ENCODE data around the gene DACT2. TPM values are rescaled to one million over a fixed set of nuclear protein-coding genes. Genes with fewer than 3 reads are reported as not detected.

Gene DACT2
- total RNA-seq, 2 donors from 2014 or later: 4.9 to 5.4 TPM

DNA sequence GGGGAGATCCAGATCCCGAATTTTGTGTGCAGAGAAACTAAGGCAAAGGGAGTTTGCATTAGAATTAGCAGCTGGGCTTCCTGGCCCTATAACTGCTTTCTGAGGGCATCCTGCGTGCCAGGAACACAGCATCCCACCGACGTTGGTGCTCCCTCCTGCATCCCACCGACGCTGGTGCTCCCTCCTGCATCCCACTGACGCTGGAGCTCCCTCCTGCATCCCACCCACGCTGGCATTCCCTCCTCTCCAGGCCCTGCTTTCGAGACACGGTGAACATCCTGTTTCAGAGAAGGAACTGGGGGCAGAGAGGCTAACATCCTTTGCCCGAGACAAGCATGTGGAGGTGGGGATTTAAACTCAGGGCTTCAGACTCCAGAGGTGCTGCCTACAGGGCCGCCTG is 44.4 kb downstream of the DACT2 start:
- Histone ChIP-seq H3K4me1 (peaks cover 37% of the 10 kb centered on the region), H3K4me3 (no peak overlapping the region), H3K36me3 (replicated peaks in 1 of 2; ENCODE audit: insufficient read depth in 1 of 2, low read depth in 2 of 2) (no peaks in the 10 kb centered on the region), H3K9me3 (no peaks in the 10 kb centered on the region), H3K27ac (peak overlapping the region in 2 of 4 donors; percentile 84 to 89), H3K27me3 (no peaks in the 10 kb centered on the region)
- no peak for ATAC-seq
- intact Hi-C loops (cut with DNase I): no loop called here
- no peak for TF ChIP-seq POLR2A (IDR thresholded peaks at IDR 0.05)
- TF ChIP-seq, protein P1, sequence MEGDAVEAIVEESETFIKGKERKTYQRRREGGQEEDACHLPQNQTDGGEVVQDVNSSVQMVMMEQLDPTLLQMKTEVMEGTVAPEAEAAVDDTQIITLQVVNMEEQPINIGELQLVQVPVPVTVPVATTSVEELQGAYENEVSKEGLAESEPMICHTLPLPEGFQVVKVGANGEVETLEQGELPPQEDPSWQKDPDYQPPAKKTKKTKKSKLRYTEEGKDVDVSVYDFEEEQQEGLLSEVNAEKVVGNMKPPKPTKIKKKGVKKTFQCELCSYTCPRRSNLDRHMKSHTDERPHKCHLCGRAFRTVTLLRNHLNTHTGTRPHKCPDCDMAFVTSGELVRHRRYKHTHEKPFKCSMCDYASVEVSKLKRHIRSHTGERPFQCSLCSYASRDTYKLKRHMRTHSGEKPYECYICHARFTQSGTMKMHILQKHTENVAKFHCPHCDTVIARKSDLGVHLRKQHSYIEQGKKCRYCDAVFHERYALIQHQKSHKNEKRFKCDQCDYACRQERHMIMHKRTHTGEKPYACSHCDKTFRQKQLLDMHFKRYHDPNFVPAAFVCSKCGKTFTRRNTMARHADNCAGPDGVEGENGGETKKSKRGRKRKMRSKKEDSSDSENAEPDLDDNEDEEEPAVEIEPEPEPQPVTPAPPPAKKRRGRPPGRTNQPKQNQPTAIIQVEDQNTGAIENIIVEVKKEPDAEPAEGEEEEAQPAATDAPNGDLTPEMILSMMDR (IDR thresholded peaks at IDR 0.05): no peak
- no peak for DNase-seq
- WGBS, 2 donors: 64 to 75% methylated on average over 10 to 11 of the region's 12 CpGs

DNA sequence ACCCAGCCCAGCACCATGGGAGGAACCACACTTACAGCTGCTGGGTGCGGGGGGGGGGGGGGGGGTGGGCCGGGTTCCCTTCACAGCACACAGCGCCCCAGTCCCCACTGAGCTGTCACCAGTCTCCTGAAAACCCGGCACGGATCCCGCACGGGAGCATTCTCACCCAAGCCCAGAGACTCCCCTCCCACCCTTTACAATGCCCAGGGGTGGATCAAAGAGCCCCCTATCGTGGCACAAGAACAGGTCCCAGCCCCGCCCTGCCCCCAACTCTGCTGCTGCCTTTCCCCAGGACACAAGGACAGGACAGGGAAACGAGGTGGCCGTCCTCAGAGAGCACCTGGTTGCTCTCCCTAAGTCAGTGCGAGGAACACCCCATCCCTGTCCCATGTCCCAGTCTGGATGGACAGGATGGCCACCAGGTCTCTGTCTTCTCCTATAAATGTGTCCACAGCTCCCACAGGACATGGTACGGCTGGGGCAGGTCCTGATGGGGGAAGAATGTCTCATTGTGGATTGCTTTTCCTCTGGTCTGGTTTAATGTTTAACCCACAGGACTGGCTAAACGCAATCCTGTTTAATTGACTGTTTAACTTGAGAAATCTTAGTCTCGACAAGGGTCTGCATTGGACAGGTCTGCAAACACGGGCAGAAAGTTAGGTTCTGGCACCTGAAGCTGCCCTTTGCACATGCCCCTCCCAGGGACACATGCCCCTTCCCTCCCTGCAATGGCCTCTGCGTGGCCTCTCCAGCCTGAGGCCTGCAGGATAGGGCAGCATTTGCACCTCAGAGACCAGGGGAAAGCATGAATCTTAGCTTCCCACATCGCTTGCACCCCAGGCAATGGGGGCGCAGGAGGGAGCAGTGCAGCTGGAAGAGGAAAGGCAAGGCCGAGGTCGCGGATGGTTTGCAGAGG is 45.3 kb downstream of the DACT2 start:
- DNase-seq (peak; percentile 55 to 75 (median 62)), ATAC-seq (peak; percentile 69)
- peak overlapping the region; percentile 70 to 89 (median 79) for H3K27ac ChIP-seq

DNA sequence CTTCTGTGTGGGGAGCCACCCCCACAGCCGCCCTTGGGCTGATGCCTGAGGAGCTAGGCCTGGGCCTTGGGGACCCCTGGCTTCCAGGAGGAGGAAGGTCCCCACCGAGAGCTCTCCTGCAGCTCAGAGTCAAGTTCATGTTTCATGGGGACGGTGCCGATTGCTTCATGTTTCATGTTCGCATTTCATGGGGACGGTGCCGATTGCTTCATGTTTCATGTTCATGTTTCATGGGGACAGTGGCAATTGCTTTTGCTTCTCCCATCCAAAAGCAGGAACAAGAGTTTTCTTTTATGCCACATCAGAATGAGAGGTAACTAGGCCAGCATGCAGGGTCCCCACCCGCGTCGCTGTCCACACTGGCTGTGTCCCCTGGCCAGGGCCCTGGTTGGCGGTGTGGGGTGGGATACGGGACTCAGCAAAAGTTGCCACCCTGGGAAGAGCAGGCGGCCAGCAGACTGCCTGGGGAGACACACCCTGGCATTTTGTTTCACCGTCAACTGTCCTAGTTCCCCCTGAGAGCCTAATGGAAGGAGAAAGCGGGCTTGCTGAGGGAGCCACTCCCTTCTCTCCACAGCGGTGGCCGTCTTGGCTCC is 46.0 kb downstream of the DACT2 start:
- Histone ChIP-seq H3K27me3 (no peaks in the 10 kb centered on the region), H3K9me3 (no peaks in the 10 kb centered on the region), H3K36me3 (replicated peaks in 1 of 2; ENCODE audit: insufficient read depth in 1 of 2, low read depth in 2 of 2) (no peaks in the 10 kb centered on the region), H3K27ac (peak overlapping the region; percentile 70 to 89 (median 79)), H3K4me1 (peaks cover 37% of the 10 kb centered on the region), H3K4me3 (no peak overlapping the region)
- DNase-seq: no peak
- intact Hi-C loops (cut with DNase I): no loop called here
- TF ChIP-seq POLR2A (IDR thresholded peaks at IDR 0.05): no peak
- TF ChIP-seq, protein P1 (IDR thresholded peaks at IDR 0.05): no peak
- no peak for ATAC-seq
- WGBS, 2 donors: 59 to 78% methylated on average over 12 to 17 of the region's 17 CpGs

More for the DNA sequence above, 45.3 kb downstream of the DACT2 start:
- no peaks in the 10 kb centered on the region for H3K9me3 ChIP-seq
- H3K4me1 ChIP-seq: peaks cover 37% of the 10 kb centered on the region
- TF ChIP-seq, protein P1 (IDR thresholded peaks at IDR 0.05): no peak
- peak in 2 of 3 donors; percentile 40 to 45 for TF ChIP-seq POLR2A (IDR thresholded peaks at IDR 0.05)
- 15 to 19% methylated on average over 15 to 22 of the region's 22 CpGs for WGBS, 2 donors
- intact Hi-C loops (cut with DNase I): no loop called here
- H3K4me3 ChIP-seq: no peak overlapping the region
- no peaks in the 10 kb centered on the region for H3K36me3 ChIP-seq (replicated peaks in 1 of 2; ENCODE audit: insufficient read depth in 1 of 2, low read depth in 2 of 2)
- H3K27me3 ChIP-seq: no peaks in the 10 kb centered on the region

DNA sequence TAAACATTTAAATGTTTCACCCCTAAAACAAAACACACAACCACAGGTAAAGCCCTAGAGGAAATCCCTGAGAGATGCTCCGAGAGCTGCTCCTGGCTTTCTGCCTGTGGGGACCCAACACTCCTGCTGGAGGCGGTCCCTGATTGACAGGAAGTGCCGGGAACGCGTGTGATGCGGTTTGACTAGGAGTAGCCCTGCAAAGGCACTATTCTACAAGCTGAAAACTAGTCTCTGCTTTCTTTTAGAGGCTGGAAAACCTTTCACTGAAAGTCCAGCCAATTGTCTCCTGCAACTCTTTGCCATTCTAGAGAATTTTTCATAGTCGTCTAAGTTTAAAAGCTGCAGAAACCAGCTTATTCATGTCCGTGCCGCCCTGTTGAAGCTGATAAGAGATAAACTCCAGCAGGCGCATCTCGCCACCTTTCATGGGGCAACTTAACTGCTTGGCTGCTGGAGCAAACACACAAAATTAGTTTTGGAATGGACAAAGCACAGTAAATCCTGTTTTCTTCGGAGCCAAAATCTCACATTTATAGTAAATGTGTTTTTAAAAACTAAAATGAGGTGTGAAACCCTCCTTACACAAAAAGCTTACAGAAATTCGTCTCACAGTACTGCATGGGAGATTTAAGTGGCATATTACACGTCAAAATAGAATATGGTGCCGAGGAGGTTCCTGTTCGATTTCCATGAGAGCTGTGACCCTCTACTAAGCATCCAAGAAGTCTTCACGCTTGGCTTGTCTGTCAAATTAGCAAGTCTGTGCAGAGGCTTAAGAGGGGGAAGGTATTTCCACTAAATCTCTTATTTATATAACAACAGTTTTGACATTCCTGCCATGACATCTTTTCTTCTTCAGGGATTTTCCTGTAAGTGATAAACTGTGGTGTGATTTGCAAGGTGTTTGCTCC is 46.9 kb downstream of the DACT2 start:
- TF ChIP-seq POLR2A (IDR thresholded peaks at IDR 0.05): no peak
- TF ChIP-seq, protein P1 (IDR thresholded peaks at IDR 0.05): no peak
- H3K27me3 ChIP-seq: no peaks in the 10 kb centered on the region
- no peaks in the 10 kb centered on the region for H3K9me3 ChIP-seq
- H3K27ac ChIP-seq: no peak overlapping the region
- intact Hi-C loops (cut with DNase I): no loop called here
- no peak for ATAC-seq
- WGBS, 2 donors: 36 to 52% methylated on average over 17 of the region's 17 CpGs
- H3K36me3 ChIP-seq (replicated peaks in 1 of 2; ENCODE audit: insufficient read depth in 1 of 2, low read depth in 2 of 2): no peaks in the 10 kb centered on the region
- H3K4me3 ChIP-seq: no peak overlapping the region
- peaks cover 37% of the 10 kb centered on the region for H3K4me1 ChIP-seq
- DNase-seq: no peak

All from body of pancreas (tissue), 4 donors.